ENCODE measurements around the gene PCDHGA8.
A peak's percentile ranks its signal among the peaks of the same experiment; 100 is the strongest.
"Not testable (repeated sequence)": the region's sequence is repeated elsewhere in the genome, so short reads cannot be mapped to it uniquely, and the experiment has no call there.

Gene PCDHGA8

DNA sequence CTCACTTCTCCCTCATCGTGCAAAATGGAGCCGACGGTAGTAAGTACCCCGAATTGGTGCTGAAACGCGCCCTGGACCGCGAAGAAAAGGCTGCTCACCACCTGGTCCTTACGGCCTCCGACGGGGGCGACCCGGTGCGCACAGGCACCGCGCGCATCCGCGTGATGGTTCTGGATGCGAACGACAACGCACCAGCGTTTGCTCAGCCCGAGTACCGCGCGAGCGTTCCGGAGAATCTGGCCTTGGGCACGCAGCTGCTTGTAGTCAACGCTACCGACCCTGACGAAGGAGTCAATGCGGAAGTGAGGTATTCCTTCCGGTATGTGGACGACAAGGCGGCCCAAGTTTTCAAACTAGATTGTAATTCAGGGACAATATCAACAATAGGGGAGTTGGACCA is 38.9 kb downstream of the PCDHGA8 start:
- DNase-seq (ENCODE audit: low read depth, low spot score) = peak; percentile 27
- H3K4me3 ChIP-seq (ENCODE audit: low read depth, low read length) = peak overlapping the region; percentile 37
- in situ Hi-C loops (cut with HindIII; ENCODE audit: low sequenced_read_pairs) = no loop called here
- TF ChIP-seq, protein P1, sequence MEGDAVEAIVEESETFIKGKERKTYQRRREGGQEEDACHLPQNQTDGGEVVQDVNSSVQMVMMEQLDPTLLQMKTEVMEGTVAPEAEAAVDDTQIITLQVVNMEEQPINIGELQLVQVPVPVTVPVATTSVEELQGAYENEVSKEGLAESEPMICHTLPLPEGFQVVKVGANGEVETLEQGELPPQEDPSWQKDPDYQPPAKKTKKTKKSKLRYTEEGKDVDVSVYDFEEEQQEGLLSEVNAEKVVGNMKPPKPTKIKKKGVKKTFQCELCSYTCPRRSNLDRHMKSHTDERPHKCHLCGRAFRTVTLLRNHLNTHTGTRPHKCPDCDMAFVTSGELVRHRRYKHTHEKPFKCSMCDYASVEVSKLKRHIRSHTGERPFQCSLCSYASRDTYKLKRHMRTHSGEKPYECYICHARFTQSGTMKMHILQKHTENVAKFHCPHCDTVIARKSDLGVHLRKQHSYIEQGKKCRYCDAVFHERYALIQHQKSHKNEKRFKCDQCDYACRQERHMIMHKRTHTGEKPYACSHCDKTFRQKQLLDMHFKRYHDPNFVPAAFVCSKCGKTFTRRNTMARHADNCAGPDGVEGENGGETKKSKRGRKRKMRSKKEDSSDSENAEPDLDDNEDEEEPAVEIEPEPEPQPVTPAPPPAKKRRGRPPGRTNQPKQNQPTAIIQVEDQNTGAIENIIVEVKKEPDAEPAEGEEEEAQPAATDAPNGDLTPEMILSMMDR (IDR thresholded peaks at IDR 0.05; ENCODE audit: low read depth, low read length) = no peak

- DNase-seq (ENCODE audit: low read depth, low spot score); in situ Hi-C loops (cut with HindIII; ENCODE audit: low sequenced_read_pairs); H3K4me3 ChIP-seq (ENCODE audit: low read depth, low read length): not testable (repeated sequence)
Observed at GRCh38 chr5:141432308-141432707, 39.9 kb downstream of the PCDHGA8 start.

GRCh38 chr5:141432726-141433125 is 40.3 kb downstream of the PCDHGA8 start:
- in situ Hi-C loops (cut with HindIII; ENCODE audit: low sequenced_read_pairs); DNase-seq (ENCODE audit: low read depth, low spot score); H3K4me3 ChIP-seq (ENCODE audit: low read depth, low read length): not testable (repeated sequence)

- no peak overlapping the region for H3K4me3 ChIP-seq (ENCODE audit: low read depth, low read length)
- DNase-seq (ENCODE audit: low read depth, low spot score) = no peak
- TF ChIP-seq, protein P1 (IDR thresholded peaks at IDR 0.05; ENCODE audit: low read depth, low read length) = no peak
- in situ Hi-C loops (cut with HindIII; ENCODE audit: low sequenced_read_pairs) = no loop called here
Observed at GRCh38 chr5:141434006-141434405, 41.6 kb downstream of the PCDHGA8 start.

- in situ Hi-C loops (cut with HindIII; ENCODE audit: low sequenced_read_pairs) = no loop called here
- DNase-seq (ENCODE audit: low read depth, low spot score) = no peak
- TF ChIP-seq, protein P1 (IDR thresholded peaks at IDR 0.05; ENCODE audit: low read depth, low read length) = no peak
- H3K4me3 ChIP-seq (ENCODE audit: low read depth, low read length) = no peak overlapping the region
Observed at GRCh38 chr5:141437221-141437620, 44.8 kb downstream of the PCDHGA8 start.

- H3K4me3 ChIP-seq (ENCODE audit: low read depth, low read length) = no peak overlapping the region
- in situ Hi-C loops (cut with HindIII; ENCODE audit: low sequenced_read_pairs) = no loop called here
- TF ChIP-seq, protein P1 (IDR thresholded peaks at IDR 0.05; ENCODE audit: low read depth, low read length) = no peak
- DNase-seq (ENCODE audit: low read depth, low spot score) = no peak
Observed at GRCh38 chr5:141439411-141440141, 47.1 kb downstream of the PCDHGA8 start.

DNA sequence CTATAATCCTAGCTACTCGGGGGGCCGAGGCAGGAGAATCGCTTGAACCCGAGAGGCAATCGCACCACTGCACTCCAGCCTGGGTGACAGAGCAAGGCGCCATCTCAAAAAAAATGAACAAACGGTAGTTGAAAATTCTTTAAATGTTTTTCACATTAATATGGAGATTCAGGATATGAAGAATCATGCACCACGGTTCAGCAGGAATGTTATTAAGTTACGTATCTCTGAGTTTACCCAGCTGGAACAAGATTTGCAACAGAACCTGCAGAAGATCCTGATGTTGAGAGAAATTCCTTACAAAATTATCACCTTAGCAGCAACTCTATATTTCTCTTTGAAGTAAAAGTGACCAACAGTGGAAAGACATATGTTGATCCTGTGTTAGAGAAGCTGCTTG is 47.9 kb downstream of the PCDHGA8 start:
- TF ChIP-seq, protein P1 (IDR thresholded peaks at IDR 0.05; ENCODE audit: low read depth, low read length) = no peak
- DNase-seq (ENCODE audit: low read depth, low spot score) = no peak
- in situ Hi-C loops (cut with HindIII; ENCODE audit: low sequenced_read_pairs) = no loop called here
- H3K4me3 ChIP-seq (ENCODE audit: low read depth, low read length) = no peak overlapping the region

All from astrocyte of the spinal cord (primary cell).